Measurements from ENCODE around the gene HP1BP3. TPM values are rescaled to one million over a fixed set of nuclear protein-coding genes. Genes with fewer than 3 reads are reported as not detected.

The HP1BP3 gene
- total RNA-seq, 1 experiment from 2014 or later: 263 TPM

DNA sequence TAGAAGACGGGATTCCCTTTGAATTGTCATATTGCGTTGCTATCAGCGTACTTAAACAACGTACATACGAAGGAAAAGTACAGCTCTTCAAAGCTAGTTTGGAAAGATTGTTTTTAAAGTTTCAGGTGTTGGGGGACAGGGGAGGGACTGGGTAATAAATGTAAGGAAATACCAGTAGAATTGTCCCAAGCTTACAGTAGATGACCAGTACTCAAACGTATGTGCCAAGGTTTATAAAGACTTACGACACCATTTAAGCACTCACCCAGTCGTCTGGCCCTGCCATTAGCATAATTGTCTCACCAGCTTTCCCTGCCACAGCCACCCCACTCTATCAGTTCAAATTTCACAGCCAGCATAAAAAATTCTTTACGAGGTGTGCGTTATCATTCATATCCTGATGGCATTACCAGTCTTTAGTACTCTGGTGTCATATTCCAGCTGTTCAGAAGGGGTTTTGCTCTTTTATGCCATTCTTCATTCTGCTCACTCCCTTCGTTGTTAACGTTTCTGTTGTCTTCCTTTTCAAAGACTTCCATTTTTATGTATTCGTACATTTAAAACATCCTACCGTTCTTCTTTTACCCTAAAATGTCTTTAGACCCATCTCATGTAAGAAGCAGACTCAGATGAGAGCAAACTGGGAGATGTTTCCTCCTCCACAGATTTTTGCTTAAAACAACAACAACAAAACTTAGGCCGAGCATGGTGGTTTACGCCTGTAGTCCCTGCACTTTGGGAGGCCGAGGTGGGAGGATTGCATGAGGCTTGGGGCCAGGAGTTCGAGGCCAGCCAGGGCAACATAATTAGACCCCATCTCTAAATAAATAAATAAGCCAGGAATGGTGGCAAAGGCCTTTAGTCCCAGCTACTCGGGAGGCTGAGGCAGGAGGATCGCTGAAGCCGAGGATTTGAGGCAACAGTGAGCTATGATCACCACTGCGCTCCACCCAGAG, 1.0 kb upstream of the HP1BP3 start:
- in situ Hi-C loops (cut with HindIII; ENCODE audit: low pct_unique_long_range_greater_than_20kb, low sequenced_read_pairs): no loop called here
- TSS peak; percentile 97 for BruUV-seq (replicated peaks)
- H3K27me3 ChIP-seq (ENCODE audit: control insufficient read depth, insufficient read depth, low read length): no peaks in the 10 kb centered on the region
- no peaks in the 10 kb centered on the region for H3K9me3 ChIP-seq (ENCODE audit: control insufficient read depth, insufficient read depth, low read depth, low read length)
- no peak for TF ChIP-seq POLR2AphosphoS5 (IDR thresholded peaks at IDR 0.05; ENCODE audit: low read depth, low read length)
- TF ChIP-seq TCF7L2 (IDR thresholded peaks at IDR 0.05; ENCODE audit: low read depth, low read length): no peak
- TF ChIP-seq, protein P1, sequence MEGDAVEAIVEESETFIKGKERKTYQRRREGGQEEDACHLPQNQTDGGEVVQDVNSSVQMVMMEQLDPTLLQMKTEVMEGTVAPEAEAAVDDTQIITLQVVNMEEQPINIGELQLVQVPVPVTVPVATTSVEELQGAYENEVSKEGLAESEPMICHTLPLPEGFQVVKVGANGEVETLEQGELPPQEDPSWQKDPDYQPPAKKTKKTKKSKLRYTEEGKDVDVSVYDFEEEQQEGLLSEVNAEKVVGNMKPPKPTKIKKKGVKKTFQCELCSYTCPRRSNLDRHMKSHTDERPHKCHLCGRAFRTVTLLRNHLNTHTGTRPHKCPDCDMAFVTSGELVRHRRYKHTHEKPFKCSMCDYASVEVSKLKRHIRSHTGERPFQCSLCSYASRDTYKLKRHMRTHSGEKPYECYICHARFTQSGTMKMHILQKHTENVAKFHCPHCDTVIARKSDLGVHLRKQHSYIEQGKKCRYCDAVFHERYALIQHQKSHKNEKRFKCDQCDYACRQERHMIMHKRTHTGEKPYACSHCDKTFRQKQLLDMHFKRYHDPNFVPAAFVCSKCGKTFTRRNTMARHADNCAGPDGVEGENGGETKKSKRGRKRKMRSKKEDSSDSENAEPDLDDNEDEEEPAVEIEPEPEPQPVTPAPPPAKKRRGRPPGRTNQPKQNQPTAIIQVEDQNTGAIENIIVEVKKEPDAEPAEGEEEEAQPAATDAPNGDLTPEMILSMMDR (IDR thresholded peaks at IDR 0.05): no peak
- no peak for TF ChIP-seq SIN3A (IDR thresholded peaks at IDR 0.05; ENCODE audit: borderline replicate concordance, insufficient read depth, low read depth, low read length)
- intact Hi-C loops (cut with micrococcal nuclease; ENCODE audit: unreplicated experiment): no loop called here
- H3K27ac ChIP-seq (ENCODE audit: low read length): peak overlapping the region; percentile 99
- peak overlapping the region; percentile 84 to 91 for H3K4me3 ChIP-seq (ENCODE audit: low read depth in 2 of 2, low read length in 2 of 2)
- peaks cover 25% of the 10 kb centered on the region for H3K4me1 ChIP-seq (ENCODE audit: control insufficient read depth, insufficient read depth, low read length)
- ATAC-seq (no peak), DNase-seq (ENCODE audit: low read depth, low spot score) (peak; percentile 38)
- ChIA-PET CTCF (no interaction called here), POLR2A (interaction anchor here (0.5 to 1.2 kb wide), 4 partner anchors 12 to 1146 kb away, joined by 3 to 12 read pairs (median 6); no protein-coding TSS in a partner anchor)
- H3K36me3 ChIP-seq (ENCODE audit: control insufficient read depth, insufficient read depth, low read length): no peaks in the 10 kb centered on the region; the same call in 1 of the 2 replicates

DNA sequence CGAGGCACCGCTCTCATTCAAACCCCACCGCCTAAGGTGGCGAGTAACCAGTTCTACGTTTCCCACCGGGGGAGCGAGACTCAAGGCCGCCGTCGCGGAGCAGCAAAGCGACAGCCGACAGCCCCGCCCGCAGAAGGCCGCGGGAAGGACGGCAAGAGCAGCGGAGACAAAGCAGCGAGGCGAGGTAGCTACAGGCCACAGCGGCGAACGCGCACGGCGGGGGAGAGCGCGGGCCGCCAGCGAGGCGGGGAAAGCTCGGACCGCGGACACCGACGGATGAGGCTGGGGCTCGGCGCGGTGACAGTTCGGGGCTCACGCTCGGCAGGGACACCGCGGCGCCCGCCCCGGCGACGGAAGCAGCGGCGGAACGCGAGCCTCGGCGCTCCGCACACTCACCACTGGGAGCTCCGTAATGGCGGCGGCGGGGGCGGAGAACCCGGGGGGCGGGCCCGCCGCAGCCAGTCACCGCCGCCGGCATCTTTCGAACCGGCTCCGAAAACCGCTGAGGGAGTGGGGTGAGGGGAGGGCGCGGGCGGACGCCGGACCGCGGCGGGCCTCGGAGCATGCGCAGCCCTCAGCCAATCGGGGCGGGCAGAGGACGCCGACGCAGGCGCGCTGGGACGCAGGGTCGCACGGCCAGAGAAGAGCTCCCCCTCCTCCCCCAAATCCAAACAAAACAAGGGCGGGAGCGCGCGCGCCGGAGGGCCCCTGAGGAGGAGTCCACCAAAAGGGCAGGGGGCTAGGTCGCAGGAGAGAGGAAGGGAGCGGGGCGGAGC, 666 bp downstream of the HP1BP3 start:
- no peaks in the 10 kb centered on the region for H3K27me3 ChIP-seq (ENCODE audit: control insufficient read depth, insufficient read depth, low read length)
- peak overlapping the region; percentile 73 to 84 for H3K4me3 ChIP-seq (ENCODE audit: low read depth in 2 of 2, low read length in 2 of 2)
- ChIA-PET CTCF (no interaction called here), POLR2A (interaction anchor here (0.6 to 1.0 kb wide), 13 partner anchors 9 to 1149 kb away, joined by 3 to 17 read pairs (median 5); partner anchors contain the start of gene KIF17)
- BruUV-seq (replicated peaks): no TSS peak
- H3K36me3 ChIP-seq (ENCODE audit: control insufficient read depth, insufficient read depth, low read length): no peaks in the 10 kb centered on the region; the same call in 1 of the 2 replicates
- in situ Hi-C loops (cut with HindIII; ENCODE audit: low pct_unique_long_range_greater_than_20kb, low sequenced_read_pairs): no loop called here
- H3K27ac ChIP-seq (ENCODE audit: low read length): peak overlapping the region; percentile 92
- ATAC-seq (peak; percentile 88), DNase-seq (ENCODE audit: low read depth, low spot score) (peak; percentile 80)
- H3K4me1 ChIP-seq (ENCODE audit: control insufficient read depth, insufficient read depth, low read length): peaks cover 25% of the 10 kb centered on the region
- intact Hi-C loops (cut with micrococcal nuclease; ENCODE audit: unreplicated experiment): no loop called here
- TF ChIP-seq TCF7L2 (IDR thresholded peaks at IDR 0.05; ENCODE audit: low read depth, low read length): no peak
- no peak; the same call in 1 of the 2 replicates for TF ChIP-seq POLR2AphosphoS5 (IDR thresholded peaks at IDR 0.05; ENCODE audit: low read depth, low read length)
- TF ChIP-seq, protein P2, sequence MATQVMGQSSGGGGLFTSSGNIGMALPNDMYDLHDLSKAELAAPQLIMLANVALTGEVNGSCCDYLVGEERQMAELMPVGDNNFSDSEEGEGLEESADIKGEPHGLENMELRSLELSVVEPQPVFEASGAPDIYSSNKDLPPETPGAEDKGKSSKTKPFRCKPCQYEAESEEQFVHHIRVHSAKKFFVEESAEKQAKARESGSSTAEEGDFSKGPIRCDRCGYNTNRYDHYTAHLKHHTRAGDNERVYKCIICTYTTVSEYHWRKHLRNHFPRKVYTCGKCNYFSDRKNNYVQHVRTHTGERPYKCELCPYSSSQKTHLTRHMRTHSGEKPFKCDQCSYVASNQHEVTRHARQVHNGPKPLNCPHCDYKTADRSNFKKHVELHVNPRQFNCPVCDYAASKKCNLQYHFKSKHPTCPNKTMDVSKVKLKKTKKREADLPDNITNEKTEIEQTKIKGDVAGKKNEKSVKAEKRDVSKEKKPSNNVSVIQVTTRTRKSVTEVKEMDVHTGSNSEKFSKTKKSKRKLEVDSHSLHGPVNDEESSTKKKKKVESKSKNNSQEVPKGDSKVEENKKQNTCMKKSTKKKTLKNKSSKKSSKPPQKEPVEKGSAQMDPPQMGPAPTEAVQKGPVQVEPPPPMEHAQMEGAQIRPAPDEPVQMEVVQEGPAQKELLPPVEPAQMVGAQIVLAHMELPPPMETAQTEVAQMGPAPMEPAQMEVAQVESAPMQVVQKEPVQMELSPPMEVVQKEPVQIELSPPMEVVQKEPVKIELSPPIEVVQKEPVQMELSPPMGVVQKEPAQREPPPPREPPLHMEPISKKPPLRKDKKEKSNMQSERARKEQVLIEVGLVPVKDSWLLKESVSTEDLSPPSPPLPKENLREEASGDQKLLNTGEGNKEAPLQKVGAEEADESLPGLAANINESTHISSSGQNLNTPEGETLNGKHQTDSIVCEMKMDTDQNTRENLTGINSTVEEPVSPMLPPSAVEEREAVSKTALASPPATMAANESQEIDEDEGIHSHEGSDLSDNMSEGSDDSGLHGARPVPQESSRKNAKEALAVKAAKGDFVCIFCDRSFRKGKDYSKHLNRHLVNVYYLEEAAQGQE (IDR thresholded peaks at IDR 0.05; ENCODE audit: insufficient read depth in 1 of 2, low read depth in 2 of 2, low read length in 1 of 2): no peak
- TF ChIP-seq, protein P1 (IDR thresholded peaks at IDR 0.05): no peak
- no peak; the same call in 1 of the 2 replicates for TF ChIP-seq SIN3A (IDR thresholded peaks at IDR 0.05; ENCODE audit: borderline replicate concordance, insufficient read depth, low read depth, low read length)
- no peaks in the 10 kb centered on the region for H3K9me3 ChIP-seq (ENCODE audit: control insufficient read depth, insufficient read depth, low read depth, low read length)

Measured in Panc1 (cell line).